ENCODE results near the gene SLFNL1.

GRCh38 chr1:40979241-40980067 lies 42.1 kb downstream of the SLFNL1 start, which contains the start of gene CTPS1:
- TF ChIP-seq CTCF (conservative IDR thresholded peaks at IDR 0.05; ENCODE audit: low read depth, low read length) (peak; percentile 38; the same call in 1 of the 2 replicates), EZH2 (IDR thresholded peaks at IDR 0.05; ENCODE audit: borderline replicate concordance, low read depth, low read length, poor library complexity, severe bottlenecking) (no peak)
